GM13976 (cell line): ENCODE measurements around the gene PRKG1.

Source experiments
- DNase-seq: peaks from one replicate; pipeline ENCODE4 v3.0.0; 2012; ENCODE audit warnings: low spot score
- CTCF ChIP-seq: IDR thresholded peaks from 2 replicates; pipeline ENCODE4 v1.5.1; 2012; ENCODE audit warnings: borderline replicate concordance, mild to moderate bottlenecking; ENCODE audit not compliant: insufficient read depth; ENCODE audit errors: extremely low read depth, missing control alignments, control extremely low read depth
- in situ Hi-C: fragments of 300-500 bp; cut with MboI; formaldehyde crosslinking; loops from one replicate; pipeline ENCODE4 v1.12.0; 2022; ENCODE audit warnings: low sequenced_read_pairs, mixed read lengths, inconsistent platforms; ENCODE audit not compliant: unreplicated experiment

Gene PRKG1

GRCh38 chr10:52283174-52283573, 1208.9 kb downstream of the PRKG1 start:
- in situ Hi-C loops: no loop called here
- DNase-seq: no peak
- no peak for TF ChIP-seq CTCF

- no peak for TF ChIP-seq CTCF
- in situ Hi-C loops: no loop called here
- no peak for DNase-seq
Observed at GRCh38 chr10:52284416-52285013, 1210.2 kb downstream of the PRKG1 start.

- DNase-seq: no peak
- in situ Hi-C loops: no loop called here
- TF ChIP-seq CTCF: no peak
Observed at GRCh38 chr10:52287866-52288265, 1213.6 kb downstream of the PRKG1 start.

- DNase-seq: no peak
- TF ChIP-seq CTCF: no peak
- in situ Hi-C loops: no loop called here
Observed at GRCh38 chr10:52297747-52298146, 1223.5 kb downstream of the PRKG1 start.

GRCh38 chr10:52300599-52301277, 1226.5 kb downstream of the PRKG1 start:
- in situ Hi-C loops: no loop called here
- TF ChIP-seq CTCF: no peak
- no peak for DNase-seq

GRCh38 chr10:52308251-52309031, 1234.2 kb downstream of the PRKG1 start:
- peak; percentile 17 for TF ChIP-seq CTCF
- peak; percentile 71 for DNase-seq
- in situ Hi-C loops: no loop called here
